Activated T-helper 2 cell treated with anti-CD3 and anti-CD28 coated beads, Interferon-gamma antibody, Interleukin-2, Interleukin-4, amounts not matched to agents 10 μg/mL and 5 μg/mL and 100 μg/mL, durations not matched to agents 14 hours and 24 hours and 36 hours (primary cell): Measurements from ENCODE around the gene ICAM4. TPM values are rescaled to one million over a fixed set of nuclear protein-coding genes. Genes with fewer than 3 reads are reported as not detected.
A peak's percentile ranks its signal among the peaks of the same experiment; 100 is the strongest.
"Not testable (repeated sequence)": the region's sequence is repeated elsewhere in the genome, so short reads cannot be mapped to it uniquely, and the experiment has no call there.

ENCODE experiments used
- DNase-seq: peaks from one replicate; pipeline ENCODE4 v3.0.0; 2021; ENCODE audit warnings: low spot score
- H3K27ac Mint-ChIP-seq: one replicate; pipeline ENCODE4 v1.8.0; 2021; ENCODE audit warnings: mixed read lengths
- H3K27me3 Mint-ChIP-seq: one replicate; pipeline ENCODE4 v1.8.0; 2021; ENCODE audit warnings: low read depth, mixed read lengths
- H3K36me3 Mint-ChIP-seq: one replicate; pipeline ENCODE4 v1.8.0; 2021; ENCODE audit warnings: low read depth, mixed read lengths
- H3K4me1 Mint-ChIP-seq: one replicate; pipeline ENCODE4 v1.8.0; 2021; ENCODE audit warnings: low read depth, mixed read lengths
- H3K4me3 Mint-ChIP-seq: one replicate; pipeline ENCODE4 v1.8.0; 2021; ENCODE audit warnings: low read depth, mild to moderate bottlenecking, moderate library complexity, mixed read lengths
- H3K9me3 Mint-ChIP-seq: one replicate; pipeline ENCODE4 v1.8.0; 2021; ENCODE audit warnings: mixed read lengths
- intact Hi-C: fragments of 100-400 bp; cut with micrococcal nuclease; formaldehyde crosslinking; loops from one replicate; pipeline ENCODE4 v1.15.1; 2023
- total RNA-seq: library from RNA; stranded (reverse); gene quantifications from 2 replicates; pipeline ENCODE4 v1.2.3, GENCODE V29; 2022

The ICAM4 gene
- total RNA-seq, 1 donor from 2014 or later: 1.6 TPM

DNA sequence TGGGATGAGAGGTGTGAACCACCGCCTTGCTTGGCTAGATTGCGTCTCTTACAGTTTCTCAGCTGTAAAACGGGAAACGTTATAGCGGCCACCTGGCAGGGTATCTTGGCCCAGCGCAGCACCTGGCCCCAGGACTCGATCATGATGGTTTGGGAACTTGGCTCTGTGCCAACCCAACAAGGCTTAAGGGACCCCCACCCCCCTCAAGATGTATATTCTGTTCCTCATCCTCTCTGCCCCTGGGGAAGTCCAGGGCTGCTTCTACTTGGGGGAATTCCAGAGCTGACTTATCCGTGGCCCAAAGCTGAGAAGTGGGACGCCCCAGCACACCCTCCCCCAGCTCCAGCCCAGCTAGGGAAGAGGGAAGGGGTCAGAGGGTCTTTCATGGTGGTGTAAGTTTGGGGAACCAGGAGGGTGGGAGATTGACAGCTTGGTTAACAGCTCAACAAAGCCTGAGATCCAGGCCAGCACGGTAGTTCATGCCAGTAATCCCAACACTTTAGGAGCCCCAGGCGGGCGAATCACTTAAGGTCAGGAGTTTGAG is 15.1 kb upstream of the ICAM4 start:
- Mint-ChIP-seq H3K27me3 (no peaks in the 10 kb centered on the region), H3K4me3 (peak overlapping the region; percentile 87), H3K4me1 (peaks cover 19% of the 10 kb centered on the region), H3K9me3 (no peaks in the 10 kb centered on the region), H3K36me3 (peaks cover 33% of the 10 kb centered on the region), H3K27ac (peak overlapping the region; percentile 94)
- no peak for DNase-seq
- intact Hi-C loops: loop anchor here (2.0 kb wide), 3 partner anchors 15 to 109 kb away; partner anchors contain the start of genes ICAM4, RAVER1 and TYK2

DNA sequence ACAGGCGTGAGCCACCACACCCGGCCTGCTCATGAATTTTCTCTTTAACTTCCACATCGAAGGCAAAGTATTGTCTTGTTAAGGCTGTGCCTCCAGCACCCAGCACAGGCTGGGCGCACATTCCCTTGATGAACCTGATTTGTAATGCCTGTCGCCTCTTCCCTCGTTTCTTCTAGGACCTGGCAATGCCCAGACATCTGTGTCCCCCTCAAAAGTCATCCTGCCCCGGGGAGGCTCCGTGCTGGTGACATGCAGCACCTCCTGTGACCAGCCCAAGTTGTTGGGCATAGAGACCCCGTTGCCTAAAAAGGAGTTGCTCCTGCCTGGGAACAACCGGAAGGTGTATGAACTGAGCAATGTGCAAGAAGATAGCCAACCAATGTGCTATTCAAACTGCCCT is 12.2 kb upstream of the ICAM4 start:
- Mint-ChIP-seq H3K4me3 (no peak overlapping the region), H3K36me3 (peaks cover 60% of the 10 kb centered on the region), H3K9me3 (no peaks in the 10 kb centered on the region), H3K27ac (no peak overlapping the region), H3K4me1 (peaks cover 24% of the 10 kb centered on the region), H3K27me3 (no peaks in the 10 kb centered on the region)
- intact Hi-C loops: no loop called here
- no peak for DNase-seq

DNA sequence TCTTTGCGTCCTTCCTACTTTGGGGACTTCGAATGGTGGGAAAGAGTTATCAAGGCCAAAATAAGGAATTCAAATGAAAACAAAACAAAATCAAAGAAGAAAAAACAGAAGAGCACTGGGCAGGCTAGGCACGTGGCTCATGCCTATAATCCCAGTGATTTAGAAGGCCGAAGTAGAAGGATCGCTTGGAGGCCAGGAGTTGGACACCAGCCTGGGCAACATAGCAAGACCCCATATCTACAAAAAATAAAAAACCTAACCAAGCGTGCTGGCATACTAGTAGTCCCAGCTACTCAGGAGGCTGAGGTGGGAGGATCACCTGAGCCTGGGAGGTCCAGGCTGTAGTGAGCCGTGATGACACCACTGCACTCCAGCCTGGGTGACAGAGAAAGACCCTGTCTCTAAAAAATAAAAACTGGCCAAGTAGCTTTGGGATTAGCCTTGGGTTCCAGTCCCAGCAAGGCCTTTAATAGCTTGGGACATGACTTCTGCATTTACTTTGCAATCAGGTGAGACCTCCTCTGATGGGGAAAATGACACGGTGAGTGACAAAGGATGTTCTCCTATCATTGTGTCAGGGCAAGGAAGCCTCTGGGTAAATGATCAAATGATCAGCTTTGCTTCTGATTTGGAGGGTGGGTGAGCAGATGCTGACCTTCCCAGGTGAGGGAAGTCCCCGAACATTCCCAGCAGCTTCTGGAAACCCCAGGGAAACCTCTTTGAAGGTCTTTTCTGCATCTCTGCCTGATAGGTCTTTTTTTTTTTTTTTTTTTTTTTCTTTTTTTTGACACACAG is 8.8 kb upstream of the ICAM4 start:
- H3K4me3 Mint-ChIP-seq: peak overlapping the region; percentile 39
- H3K4me1 Mint-ChIP-seq: peaks cover 20% of the 10 kb centered on the region
- intact Hi-C loops: no loop called here
- H3K36me3 Mint-ChIP-seq: peaks cover 64% of the 10 kb centered on the region
- no peak overlapping the region for H3K27ac Mint-ChIP-seq
- no peaks in the 10 kb centered on the region for H3K27me3 Mint-ChIP-seq
- no peak for DNase-seq
- H3K9me3 Mint-ChIP-seq: no peaks in the 10 kb centered on the region

DNA sequence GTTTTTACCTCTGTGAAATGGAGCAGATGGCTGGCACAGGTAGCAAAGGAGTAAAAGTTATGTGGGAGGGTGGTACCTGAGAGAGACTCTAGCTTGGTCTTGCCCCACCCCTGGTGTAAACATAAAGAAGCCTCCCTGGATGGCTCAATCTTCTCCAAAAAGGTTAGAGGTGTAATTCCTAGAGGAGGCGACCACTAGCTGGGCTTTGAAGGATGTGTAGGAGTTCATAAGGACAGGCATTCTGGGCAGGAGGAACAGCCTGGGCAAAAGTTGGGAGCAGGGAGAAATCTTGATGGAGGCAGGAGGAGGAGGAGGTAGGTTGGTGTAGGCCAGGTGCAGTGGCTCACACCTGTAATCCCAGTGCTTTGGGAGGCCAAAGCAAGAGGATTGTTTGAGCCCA is 7.8 kb upstream of the ICAM4 start:
- DNase-seq: no peak
- H3K36me3 Mint-ChIP-seq: peaks cover 71% of the 10 kb centered on the region
- intact Hi-C loops: no loop called here
- H3K4me1 Mint-ChIP-seq: peaks cover 19% of the 10 kb centered on the region
- H3K9me3 Mint-ChIP-seq: no peaks in the 10 kb centered on the region
- H3K4me3 Mint-ChIP-seq: no peak overlapping the region
- H3K27ac Mint-ChIP-seq: peak overlapping the region; percentile 52
- H3K27me3 Mint-ChIP-seq: no peaks in the 10 kb centered on the region

DNA sequence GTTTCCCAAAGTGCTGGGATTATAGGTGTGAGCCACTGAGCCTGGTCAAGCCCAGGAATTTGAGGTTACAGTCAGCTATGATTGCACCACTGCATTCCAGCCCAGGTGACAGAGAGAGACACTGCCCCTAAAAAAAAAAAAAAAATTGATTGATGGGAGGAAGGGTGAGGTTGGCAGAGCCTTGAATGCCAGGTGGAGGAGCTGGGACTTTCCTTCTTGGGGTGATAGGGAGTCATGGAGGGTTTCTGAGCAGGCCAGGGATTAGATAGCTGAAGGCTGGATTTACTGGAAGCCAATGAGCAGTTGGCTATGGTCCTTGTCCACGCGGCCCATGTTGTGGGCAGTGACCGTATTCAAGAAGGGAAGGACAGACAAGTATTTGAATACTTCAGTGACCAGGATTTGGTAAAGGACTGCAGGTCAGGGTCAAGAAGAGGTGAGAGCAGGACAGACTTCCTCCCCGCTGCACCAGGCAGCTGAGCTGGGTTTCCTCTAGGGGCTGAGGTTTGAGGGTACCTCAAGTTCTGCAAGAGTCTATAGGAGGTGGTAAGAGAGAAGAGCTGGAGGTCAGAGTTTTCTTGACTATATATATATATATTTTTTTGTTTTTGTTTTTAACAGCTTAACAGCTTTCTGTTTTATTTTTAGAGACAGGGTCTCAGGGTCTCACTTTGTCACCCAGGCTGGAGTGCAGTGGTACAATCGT is 6.9 kb upstream of the ICAM4 start:
- H3K9me3 Mint-ChIP-seq: no peaks in the 10 kb centered on the region
- intact Hi-C loops: no loop called here
- H3K27ac Mint-ChIP-seq: peak overlapping the region; percentile 30
- DNase-seq: no peak
- peaks cover 17% of the 10 kb centered on the region for H3K4me1 Mint-ChIP-seq
- peaks cover 73% of the 10 kb centered on the region for H3K36me3 Mint-ChIP-seq
- no peaks in the 10 kb centered on the region for H3K27me3 Mint-ChIP-seq
- H3K4me3 Mint-ChIP-seq: no peak overlapping the region

DNA sequence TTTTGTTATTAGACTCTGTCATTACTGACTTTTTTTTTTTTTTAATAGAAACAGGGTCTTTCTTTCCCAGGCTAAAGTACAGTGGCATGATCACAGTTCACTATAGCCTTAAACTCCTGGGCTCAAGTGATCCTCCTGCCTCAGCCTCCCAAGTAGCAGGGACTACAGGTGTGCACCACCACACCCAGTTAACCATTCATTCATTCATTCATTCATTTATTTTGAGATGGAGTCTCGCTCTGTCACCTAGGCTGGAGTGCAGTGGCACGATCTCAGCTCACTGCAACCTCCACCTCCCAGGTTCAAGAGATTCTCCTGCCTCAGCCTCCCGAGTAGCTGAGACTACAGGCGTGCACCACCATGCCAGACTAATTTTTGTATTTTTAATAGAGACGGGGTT is 4.7 kb upstream of the ICAM4 start:
- Mint-ChIP-seq H3K36me3 (peaks cover 81% of the 10 kb centered on the region), H3K4me1 (peaks cover 37% of the 10 kb centered on the region)
- DNase-seq, intact Hi-C loops, H3K4me3 Mint-ChIP-seq, H3K9me3 Mint-ChIP-seq, H3K27me3 Mint-ChIP-seq, H3K27ac Mint-ChIP-seq: not testable (repeated sequence)

DNA sequence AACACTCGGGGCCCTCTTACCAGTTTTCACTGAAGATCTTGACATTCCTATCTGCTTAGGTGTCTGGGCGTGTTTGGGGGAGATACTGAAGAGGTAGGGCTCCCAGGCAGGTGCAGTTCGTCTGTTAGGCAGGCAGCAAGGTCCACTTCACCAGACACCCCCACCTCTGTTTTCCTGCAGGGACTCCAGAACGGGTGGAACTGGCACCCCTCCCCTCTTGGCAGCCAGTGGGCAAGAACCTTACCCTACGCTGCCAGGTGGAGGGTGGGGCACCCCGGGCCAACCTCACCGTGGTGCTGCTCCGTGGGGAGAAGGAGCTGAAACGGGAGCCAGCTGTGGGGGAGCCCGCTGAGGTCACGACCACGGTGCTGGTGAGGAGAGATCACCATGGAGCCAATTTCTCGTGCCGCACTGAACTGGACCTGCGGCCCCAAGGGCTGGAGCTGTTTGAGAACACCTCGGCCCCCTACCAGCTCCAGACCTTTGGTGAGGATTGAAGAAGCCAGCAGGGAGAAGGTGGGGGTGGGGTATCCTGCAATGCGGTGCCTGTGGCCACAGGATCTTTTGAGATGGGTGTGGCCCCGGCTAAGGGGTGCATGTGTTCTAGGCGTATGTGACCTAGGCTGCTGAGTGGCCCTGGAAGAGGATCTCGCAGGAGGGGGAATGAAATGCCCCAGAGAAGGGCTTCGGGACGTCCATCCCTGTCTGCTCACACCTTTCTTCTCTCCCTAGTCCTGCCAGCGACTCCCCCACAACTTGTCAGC is 3.3 kb upstream of the ICAM4 start:
- H3K4me1 Mint-ChIP-seq: peaks cover 41% of the 10 kb centered on the region

DNA sequence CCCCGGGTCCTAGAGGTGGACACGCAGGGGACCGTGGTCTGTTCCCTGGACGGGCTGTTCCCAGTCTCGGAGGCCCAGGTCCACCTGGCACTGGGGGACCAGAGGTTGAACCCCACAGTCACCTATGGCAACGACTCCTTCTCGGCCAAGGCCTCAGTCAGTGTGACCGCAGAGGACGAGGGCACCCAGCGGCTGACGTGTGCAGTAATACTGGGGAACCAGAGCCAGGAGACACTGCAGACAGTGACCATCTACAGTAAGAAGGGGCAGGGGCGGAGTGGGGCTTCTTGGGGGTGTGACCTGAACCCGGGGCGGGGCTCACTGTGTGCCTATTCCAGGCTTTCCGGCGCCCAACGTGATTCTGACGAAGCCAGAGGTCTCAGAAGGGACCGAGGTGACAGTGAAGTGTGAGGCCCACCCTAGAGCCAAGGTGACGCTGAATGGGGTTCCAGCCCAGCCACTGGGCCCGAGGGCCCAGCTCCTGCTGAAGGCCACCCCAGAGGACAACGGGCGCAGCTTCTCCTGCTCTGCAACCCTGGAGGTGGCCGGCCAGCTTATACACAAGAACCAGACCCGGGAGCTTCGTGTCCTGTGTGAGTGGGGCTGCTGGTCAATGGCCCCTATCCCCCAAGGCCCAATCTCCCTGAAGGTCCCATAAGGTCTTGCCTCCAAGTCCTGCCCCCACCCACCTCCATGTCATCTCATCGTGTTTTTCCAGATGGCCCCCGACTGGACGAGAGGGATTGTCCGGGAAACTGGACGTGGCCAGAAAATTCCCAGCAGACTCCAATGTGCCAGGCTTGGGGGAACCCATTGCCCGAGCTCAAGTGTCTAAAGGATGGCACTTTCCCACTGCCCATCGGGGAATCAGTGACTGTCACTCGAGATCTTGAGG is 2.4 kb upstream of the ICAM4 start:
- no peak overlapping the region for H3K4me3 Mint-ChIP-seq

More for the DNA sequence above, 3.3 kb upstream of the ICAM4 start:
- Mint-ChIP-seq H3K27ac (no peak overlapping the region), H3K4me3 (no peak overlapping the region), H3K9me3 (no peaks in the 10 kb centered on the region), H3K36me3 (peaks cover 67% of the 10 kb centered on the region), H3K27me3 (peaks cover 2% of the 10 kb centered on the region)
- no peak for DNase-seq
- intact Hi-C loops: no loop called here

DNA sequence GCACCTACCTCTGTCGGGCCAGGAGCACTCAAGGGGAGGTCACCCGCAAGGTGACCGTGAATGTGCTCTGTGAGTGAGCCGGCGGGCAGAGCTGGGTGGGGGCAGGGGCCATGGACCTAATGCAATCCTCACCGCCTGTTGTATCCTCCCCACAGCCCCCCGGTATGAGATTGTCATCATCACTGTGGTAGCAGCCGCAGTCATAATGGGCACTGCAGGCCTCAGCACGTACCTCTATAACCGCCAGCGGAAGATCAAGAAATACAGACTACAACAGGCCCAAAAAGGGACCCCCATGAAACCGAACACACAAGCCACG is 1.8 kb upstream of the ICAM4 start:
- peaks cover 55% of the 10 kb centered on the region for H3K36me3 Mint-ChIP-seq
- DNase-seq: no peak
- peaks cover 42% of the 10 kb centered on the region for H3K4me1 Mint-ChIP-seq
- intact Hi-C loops: loop anchor here (5.0 kb wide), 2 partner anchors 47 to 232 kb away; partner anchors contain the start of genes RAVER1 and S1PR5
- no peak overlapping the region for H3K27ac Mint-ChIP-seq
- no peak overlapping the region for H3K4me3 Mint-ChIP-seq
- no peaks in the 10 kb centered on the region for H3K9me3 Mint-ChIP-seq
- H3K27me3 Mint-ChIP-seq: peaks cover 7% of the 10 kb centered on the region

More for the DNA sequence above, 2.4 kb upstream of the ICAM4 start:
- DNase-seq: no peak
- Mint-ChIP-seq H3K9me3 (no peaks in the 10 kb centered on the region), H3K27me3 (peaks cover 7% of the 10 kb centered on the region), H3K27ac (peak overlapping the region; percentile 16), H3K4me1 (peaks cover 44% of the 10 kb centered on the region), H3K36me3 (peaks cover 60% of the 10 kb centered on the region)
- intact Hi-C loops: no loop called here

DNA sequence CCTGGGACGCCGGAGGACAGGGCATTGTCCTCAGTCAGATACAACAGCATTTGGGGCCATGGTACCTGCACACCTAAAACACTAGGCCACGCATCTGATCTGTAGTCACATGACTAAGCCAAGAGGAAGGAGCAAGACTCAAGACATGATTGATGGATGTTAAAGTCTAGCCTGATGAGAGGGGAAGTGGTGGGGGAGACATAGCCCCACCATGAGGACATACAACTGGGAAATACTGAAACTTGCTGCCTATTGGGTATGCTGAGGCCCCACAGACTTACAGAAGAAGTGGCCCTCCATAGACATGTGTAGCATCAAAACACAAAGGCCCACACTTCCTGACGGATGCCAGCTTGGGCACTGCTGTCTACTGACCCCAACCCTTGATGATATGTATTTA is 1.4 kb upstream of the ICAM4 start:
- Mint-ChIP-seq H3K4me3 (no peak overlapping the region), H3K27me3 (peaks cover 12% of the 10 kb centered on the region), H3K36me3 (peaks cover 50% of the 10 kb centered on the region), H3K9me3 (no peaks in the 10 kb centered on the region), H3K27ac (peak overlapping the region; percentile 4), H3K4me1 (peaks cover 44% of the 10 kb centered on the region)
- DNase-seq: no peak
- intact Hi-C loops: loop anchor here (5.0 kb wide), 2 partner anchors 47 to 232 kb away; partner anchors contain the start of genes RAVER1 and S1PR5

DNA sequence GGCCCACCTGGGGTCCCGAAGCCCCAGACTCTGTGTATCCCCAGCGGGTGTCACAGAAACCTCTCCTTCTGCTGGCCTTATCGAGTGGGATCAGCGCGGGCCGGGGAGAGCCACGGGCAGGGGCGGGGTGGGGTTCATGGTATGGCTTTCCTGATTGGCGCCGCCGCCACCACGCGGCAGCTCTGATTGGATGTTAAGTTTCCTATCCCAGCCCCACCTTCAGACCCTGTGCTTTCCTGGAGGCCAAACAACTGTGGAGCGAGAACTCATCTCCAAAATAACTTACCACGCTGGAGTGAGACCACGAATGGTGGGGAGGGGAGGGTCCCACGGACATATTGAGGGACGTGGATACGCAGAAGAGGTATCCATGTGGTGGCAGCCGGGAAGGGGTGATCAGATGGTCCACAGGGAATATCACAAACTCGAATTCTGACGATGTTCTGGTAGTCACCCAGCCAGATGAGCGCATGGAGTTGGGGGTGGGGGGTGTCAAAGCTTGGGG is 2.0 kb downstream of the ICAM4 start:
- intact Hi-C loops: loop anchor here (5.0 kb wide), 2 partner anchors 44 to 229 kb away; partner anchors contain the start of genes RAVER1 and S1PR5

More for the DNA sequence above, 2.0 kb downstream of the ICAM4 start:
- Mint-ChIP-seq H3K9me3 (no peaks in the 10 kb centered on the region), H3K4me3 (peak overlapping the region; percentile 79), H3K27ac (peak overlapping the region; percentile 42), H3K27me3 (peaks cover 40% of the 10 kb centered on the region), H3K4me1 (peaks cover 71% of the 10 kb centered on the region), H3K36me3 (peaks cover 35% of the 10 kb centered on the region)
- DNase-seq: peak; percentile 36
